Measurements from ENCODE around the gene LRMDA.
"Not testable (repeated sequence)": the region's sequence is repeated elsewhere in the genome, so short reads cannot be mapped to it uniquely, and the experiment has no call there.

GRCh38 chr10:76060993-76061392, 629.6 kb downstream of the LRMDA start:
- not testable (repeated sequence) for TF ChIP-seq EP300, CTCF, POLR2A (IDR thresholded peaks at IDR 0.05)
